ENCODE data around the gene TPRX2. TPM values are rescaled to one million over a fixed set of nuclear protein-coding genes. Genes with fewer than 3 reads are reported as not detected.

Gene TPRX2
- total and polyA plus RNA-seq, 2 of the 8 experiments (the other 6 are each of a cell fraction or from before 2014, with no cell fraction given) = not detected

GRCh38 chr19:47848823-47849473 lies 10.1 kb upstream of the TPRX2 start:
- Histone ChIP-seq H2AK5ac (ENCODE audit: low read depth, low read length) (0 out of 2 replicates have a peak overlapping the region, but pooled peaks have one; percentile 34), H4K8ac (ENCODE audit: extremely low read depth, insufficient read depth, low read length) (peak overlapping the region; percentile 87; the same call in 1 of the 2 replicates), H3K23me2 (ENCODE audit: low read depth, low read length) (peaks cover 3% of the 10 kb centered on the region; the same call in 1 of the 2 replicates), H2BK5ac (ENCODE audit: low read depth, low read length) (peak overlapping the region; percentile 94), H2BK12ac (ENCODE audit: low read depth, low read length) (peak overlapping the region; percentile 95), H3K27me3 (replicated peaks in 1 of 4; ENCODE audit: control insufficient read depth in 3 of 4, extremely low read depth in 1 of 4, insufficient read depth in 3 of 4, low read length in 3 of 4) (no peaks in the 10 kb centered on the region), H4K91ac (replicated peaks; ENCODE audit: insufficient read length, low read length) (peak overlapping the region; percentile 77), H4K5ac (ENCODE audit: insufficient read length, low read depth, low read length) (peak overlapping the region; percentile 65), H3K79me1 (ENCODE audit: low read depth, low read length) (no peaks in the 10 kb centered on the region), H2BK120ac (replicated peaks; ENCODE audit: low read depth, low read length) (peak overlapping the region; percentile 39), H3K9me3 (ENCODE audit: insufficient read depth in 2 of 2, low read depth in 1 of 2, low read length in 1 of 2) (no peaks in the 10 kb centered on the region), H3K4me1 (replicated peaks in 1 of 4; ENCODE audit: control insufficient read depth in 3 of 4, insufficient read depth in 4 of 4, low read length in 3 of 4) (peaks cover 5 to 12% (median 6%) of the 10 kb centered on the region in 4 experiments; a peak in 5 of 7 replicates), H3K4ac (replicated peaks; ENCODE audit: insufficient read length, low read depth, low read length) (peak overlapping the region; percentile 2), H4K20me1 (replicated peaks in 1 of 2; ENCODE audit: control insufficient read depth in 1 of 2, insufficient read depth in 2 of 2, low read length in 2 of 2) (no peaks in the 10 kb centered on the region), H2BK20ac (ENCODE audit: low read length) (peak overlapping the region; percentile 49), H2BK15ac (ENCODE audit: low read length) (peak overlapping the region; percentile 77; the same call in 1 of the 2 replicates), H3K4me3 (ENCODE audit: extremely low read depth in 1 of 4, insufficient read depth in 2 of 4, low read depth in 3 of 4, low read length in 4 of 4) (peak overlapping the region; percentile 26 to 52 (median 34); a peak in 7 of 8 replicates), H3K18ac (ENCODE audit: extremely low read depth, low read length) (peak overlapping the region; percentile 17; the same call in 1 of the 2 replicates), H3K27ac (ENCODE audit: low read depth, low read length) (peak overlapping the region; percentile 83), H3K4me2 (ENCODE audit: insufficient read depth in 1 of 2, low read depth in 2 of 2, low read length in 2 of 2) (peak overlapping the region; percentile 75 to 83), H3K79me2 (ENCODE audit: control insufficient read depth in 1 of 2, insufficient read depth in 2 of 2, low read length in 2 of 2) (no peaks in the 10 kb centered on the region), H3K36me3 (ENCODE audit: control insufficient read depth in 2 of 4, insufficient read depth in 4 of 4, low read length in 3 of 4) (no peaks in the 10 kb centered on the region), H3K23ac (ENCODE audit: insufficient read length) (no peak overlapping the region), H3K56ac (replicated peaks; ENCODE audit: insufficient read length, low read depth, low read length) (peak overlapping the region; percentile 50), H2AFZ (ENCODE audit: low read length) (peak overlapping the region; percentile 54), H3K14ac (ENCODE audit: insufficient read length) (no peak overlapping the region), H3K9ac (replicated peaks in 1 of 4; ENCODE audit: extremely low read depth in 1 of 4, low read depth in 3 of 4, low read length in 3 of 4) (peak overlapping the region in 3 of 4 experiments; percentile 16 to 45 (median 29); a peak in 4 of 7 replicates)
- ChIA-PET CTCF (ENCODE audit: partially characterized antibody) (interaction anchor here (0.6 to 6.4 kb wide), 26 partner anchors 8 to 722 kb away, joined by 3 to 83 read pairs (median 4); partner anchors contain the start of gene CRX), POLR2A (ENCODE audit: partially characterized antibody) (interaction anchor here (0.6 to 2.7 kb wide), 13 partner anchors 9 to 1294 kb away, joined by 3 to 31 read pairs (median 5); partner anchors contain the start of gene NOP53)
- WGBS, 2 experiments (ENCODE audit: extremely low coverage in 1 of 2, insufficient coverage in 1 of 2, insufficient read length in 1 of 2, insufficient replicate concordance in 2 of 2, low coverage in 1 of 2, low lambda C conversion rate in 2 of 2, missing lambda C conversion rate in 1 of 2) = 5% methylated on average over 22 of the region's 22 CpGs; no CpG with 5 or more reads in 1 of the 2 experiments
- peak; percentile 62 to 91 for DNase-seq (ENCODE audit: low read depth in 1 of 2, low spot score in 2 of 2)
- peak; percentile 32 for FAIRE-seq
- TF ChIP-seq POLR2A (IDR thresholded peaks at IDR 0.05; ENCODE audit: control extremely low read depth in 1 of 2, low read depth in 2 of 2, low read length in 2 of 2) = peak in 1 of 2 experiments; percentile 17; a peak in 1 of 3 replicates
- no peak for TF ChIP-seq USF2 (IDR thresholded peaks at IDR 0.05; ENCODE audit: low read length)
- no peak for TF ChIP-seq JUN (IDR thresholded peaks at IDR 0.05; ENCODE audit: low read depth, low read length)
- no peak for TF ChIP-seq EP300 (IDR thresholded peaks at IDR 0.05; ENCODE audit: borderline replicate concordance in 1 of 2, low read depth in 2 of 2, low read length in 2 of 2)
- TF ChIP-seq SUZ12 (IDR thresholded peaks at IDR 0.05; ENCODE audit: low read length) = no peak
- TF ChIP-seq, protein P1, sequence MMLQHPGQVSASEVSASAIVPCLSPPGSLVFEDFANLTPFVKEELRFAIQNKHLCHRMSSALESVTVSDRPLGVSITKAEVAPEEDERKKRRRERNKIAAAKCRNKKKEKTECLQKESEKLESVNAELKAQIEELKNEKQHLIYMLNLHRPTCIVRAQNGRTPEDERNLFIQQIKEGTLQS (IDR thresholded peaks at IDR 0.05; ENCODE audit: insufficient read depth, low read depth, low read length) = no peak
- peak in 1 of 2 experiments; percentile 42; a peak in 3 of 4 replicates for TF ChIP-seq RAD21 (IDR thresholded peaks at IDR 0.05 in 1 of 2, conservative IDR thresholded peaks at IDR 0.05 in 1 of 2; ENCODE audit: low read depth in 2 of 2, low read length in 2 of 2)
- no peak for TF ChIP-seq BRCA1 (IDR thresholded peaks at IDR 0.05; ENCODE audit: low read depth, low read length)
- no peak for TF ChIP-seq CEBPB (IDR thresholded peaks at IDR 0.05; ENCODE audit: low read depth, low read length)

Measured in H1 (cell line).